GM12892 (cell line): ENCODE results near the gene TEP1.

Experiments
- POLR2A ChIP-seq: IDR thresholded peaks from 2 replicates; pipeline ENCODE4 v1.6.1; 2011; ENCODE audit warnings: low read depth, low read length, control low read depth
- POLR2AphosphoS5 ChIP-seq: IDR thresholded peaks from 2 replicates; pipeline ENCODE4 v1.6.1; 2011; ENCODE audit warnings: low read depth, low read length, control low read depth
- TAF1 ChIP-seq: IDR thresholded peaks from 2 replicates; pipeline ENCODE4 v1.6.1; 2011; ENCODE audit warnings: low read depth, mild to moderate bottlenecking, control low read depth, low read length, borderline replicate concordance

DNA sequence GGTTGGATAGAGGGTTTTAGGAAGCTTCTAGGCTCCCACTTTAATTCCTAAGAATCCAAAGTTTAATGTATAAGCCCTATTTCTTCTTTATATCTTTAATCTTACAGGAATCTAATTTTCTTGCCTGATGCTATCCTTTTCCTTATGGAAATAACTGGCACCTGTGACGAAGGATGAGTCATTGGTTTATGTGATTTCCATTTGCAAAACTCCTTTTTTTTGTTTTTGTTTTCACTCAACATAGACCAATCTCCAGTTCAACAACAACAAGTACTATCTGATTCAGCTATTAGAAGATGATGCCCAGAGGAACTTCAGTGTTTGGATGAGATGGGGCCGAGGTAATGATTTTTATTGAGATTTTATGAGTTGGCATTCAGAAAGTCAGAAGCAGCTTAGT lies 63.0 kb downstream of the TEP1 start:
- TF ChIP-seq POLR2AphosphoS5 (no peak), POLR2A (no peak), TAF1 (no peak)
